Astrocyte of the cerebellum (primary cell): ENCODE results near the gene NRP1.

Experiments used
- DNase-seq: peaks from one replicate; pipeline ENCODE4 v3.0.0-alpha.2; 2011; ENCODE audit warnings: low read depth
- H3K4me3 ChIP-seq: 2 replicates; pipeline ENCODE4 v1.5.1; 2011; ENCODE audit warnings: mild to moderate bottlenecking, low read depth, low read length, moderate library complexity
- in situ Hi-C: cut with HindIII; loops from 2 replicates; pipeline ENCODE4 v1.10.0; 2017; ENCODE audit warnings: low sequenced_read_pairs
- TF ChIP-seq, protein P1 (sequence below): IDR thresholded peaks from 2 replicates; pipeline ENCODE4 v1.5.1; 2012; ENCODE audit warnings: low read length, low read depth, moderate library complexity, mild to moderate bottlenecking; ENCODE audit errors: missing control alignments

Gene NRP1

DNA sequence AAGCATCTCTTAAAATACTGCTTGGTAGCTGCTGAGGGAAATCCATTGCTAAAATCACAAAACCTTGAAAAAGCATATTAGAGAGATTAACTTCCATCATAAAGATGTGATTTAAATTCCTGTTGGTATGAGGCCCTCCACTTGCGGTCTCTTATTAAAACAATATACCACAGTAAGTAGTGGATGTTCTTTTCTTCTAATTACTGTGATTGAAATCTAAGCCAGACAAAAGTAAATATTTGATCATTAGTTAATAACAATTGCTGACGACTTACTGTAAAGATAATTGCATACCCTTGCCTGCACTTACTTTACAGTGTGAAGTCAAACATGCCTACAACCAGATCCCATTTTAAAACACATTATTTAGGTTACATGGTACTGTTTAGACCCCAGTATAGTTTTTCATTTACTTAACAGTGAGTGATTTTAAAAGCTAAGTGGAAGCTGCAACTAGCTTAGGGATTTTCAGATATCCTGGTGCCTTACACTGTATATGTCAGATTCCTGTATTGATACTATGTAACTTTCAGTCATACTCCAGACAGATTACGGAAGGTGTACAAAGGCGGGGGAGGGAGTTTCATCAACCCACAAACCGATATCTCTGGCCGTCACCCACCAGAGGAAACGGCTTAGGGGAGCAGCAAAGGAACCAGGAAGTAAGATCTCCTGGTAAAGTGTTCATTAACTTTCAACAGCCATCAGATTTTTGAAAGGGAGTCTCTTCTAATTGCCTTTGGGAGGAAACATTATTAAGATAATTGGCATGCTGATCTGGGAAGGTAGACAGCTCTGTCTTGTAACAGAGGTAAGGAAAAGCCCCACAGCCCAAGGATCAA is 986 bp downstream of the NRP1 start:
- H3K4me3 ChIP-seq = peak overlapping the region; percentile 83
- no peak for DNase-seq
- in situ Hi-C loops = no loop called here
- TF ChIP-seq, protein P1, sequence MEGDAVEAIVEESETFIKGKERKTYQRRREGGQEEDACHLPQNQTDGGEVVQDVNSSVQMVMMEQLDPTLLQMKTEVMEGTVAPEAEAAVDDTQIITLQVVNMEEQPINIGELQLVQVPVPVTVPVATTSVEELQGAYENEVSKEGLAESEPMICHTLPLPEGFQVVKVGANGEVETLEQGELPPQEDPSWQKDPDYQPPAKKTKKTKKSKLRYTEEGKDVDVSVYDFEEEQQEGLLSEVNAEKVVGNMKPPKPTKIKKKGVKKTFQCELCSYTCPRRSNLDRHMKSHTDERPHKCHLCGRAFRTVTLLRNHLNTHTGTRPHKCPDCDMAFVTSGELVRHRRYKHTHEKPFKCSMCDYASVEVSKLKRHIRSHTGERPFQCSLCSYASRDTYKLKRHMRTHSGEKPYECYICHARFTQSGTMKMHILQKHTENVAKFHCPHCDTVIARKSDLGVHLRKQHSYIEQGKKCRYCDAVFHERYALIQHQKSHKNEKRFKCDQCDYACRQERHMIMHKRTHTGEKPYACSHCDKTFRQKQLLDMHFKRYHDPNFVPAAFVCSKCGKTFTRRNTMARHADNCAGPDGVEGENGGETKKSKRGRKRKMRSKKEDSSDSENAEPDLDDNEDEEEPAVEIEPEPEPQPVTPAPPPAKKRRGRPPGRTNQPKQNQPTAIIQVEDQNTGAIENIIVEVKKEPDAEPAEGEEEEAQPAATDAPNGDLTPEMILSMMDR = no peak

DNA sequence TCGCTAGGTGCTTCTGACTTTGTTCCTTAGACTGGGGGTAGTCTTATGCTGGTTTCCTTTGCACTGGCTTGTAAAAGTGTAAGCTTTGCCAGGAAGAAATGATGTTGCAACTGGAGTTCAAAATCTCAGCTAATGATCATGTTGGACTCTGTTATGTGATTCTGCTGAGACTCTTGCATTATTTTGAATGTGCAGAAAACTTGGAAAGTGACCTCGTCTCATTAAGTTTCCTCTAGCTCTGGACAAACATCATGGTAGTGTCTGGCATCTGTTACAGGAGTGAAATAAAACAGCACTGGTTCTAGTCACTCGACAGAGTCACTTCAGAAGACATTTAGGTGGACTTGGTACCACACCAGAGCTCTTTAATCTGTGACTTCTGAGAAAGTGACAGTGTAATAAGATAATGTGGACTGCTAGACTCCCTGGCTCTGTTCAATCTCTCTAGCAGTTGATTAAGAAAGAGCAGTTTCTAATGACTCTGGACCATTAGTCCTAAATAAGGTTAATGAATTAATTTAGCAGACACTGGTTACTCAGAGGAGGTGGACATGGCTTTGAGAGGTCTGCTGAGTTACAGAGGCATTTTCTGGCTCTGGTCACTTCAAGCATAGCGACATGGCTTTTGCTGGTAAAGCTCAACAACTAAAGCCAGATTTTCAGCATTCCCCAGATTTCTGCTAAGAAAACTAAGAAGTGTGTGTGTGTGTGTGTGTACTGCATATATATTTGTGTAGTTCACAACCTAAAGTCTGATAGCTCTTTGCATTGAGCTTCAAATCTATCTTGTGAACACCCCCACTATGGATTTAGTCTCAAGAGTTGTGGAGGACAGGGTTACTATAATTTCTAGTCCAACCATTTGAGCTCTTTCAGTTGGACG is 2.0 kb downstream of the NRP1 start:
- in situ Hi-C loops = no loop called here
- peak overlapping the region; percentile 83 for H3K4me3 ChIP-seq
- TF ChIP-seq, protein P1 = no peak

DNA sequence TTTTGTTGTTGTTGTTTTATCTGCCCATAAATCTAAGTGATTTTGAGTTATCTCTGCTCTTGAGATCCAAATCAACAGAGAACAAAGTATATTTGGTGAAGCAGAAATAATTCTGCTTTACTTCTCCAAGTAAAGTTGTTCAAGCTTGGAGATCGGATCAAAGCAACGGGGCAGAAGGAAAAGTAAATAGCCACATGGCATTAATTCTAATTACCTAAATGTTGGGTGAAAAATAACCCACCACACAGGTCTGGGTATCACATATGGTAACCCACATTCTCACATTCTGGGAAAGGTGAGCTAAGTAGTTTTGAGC is 3.1 kb downstream of the NRP1 start:
- in situ Hi-C loops = no loop called here
- TF ChIP-seq, protein P1 = no peak
- no peak for DNase-seq
- peak overlapping the region; percentile 83 for H3K4me3 ChIP-seq

More for the DNA sequence above, 2.0 kb downstream of the NRP1 start:
- DNase-seq = no peak

DNA sequence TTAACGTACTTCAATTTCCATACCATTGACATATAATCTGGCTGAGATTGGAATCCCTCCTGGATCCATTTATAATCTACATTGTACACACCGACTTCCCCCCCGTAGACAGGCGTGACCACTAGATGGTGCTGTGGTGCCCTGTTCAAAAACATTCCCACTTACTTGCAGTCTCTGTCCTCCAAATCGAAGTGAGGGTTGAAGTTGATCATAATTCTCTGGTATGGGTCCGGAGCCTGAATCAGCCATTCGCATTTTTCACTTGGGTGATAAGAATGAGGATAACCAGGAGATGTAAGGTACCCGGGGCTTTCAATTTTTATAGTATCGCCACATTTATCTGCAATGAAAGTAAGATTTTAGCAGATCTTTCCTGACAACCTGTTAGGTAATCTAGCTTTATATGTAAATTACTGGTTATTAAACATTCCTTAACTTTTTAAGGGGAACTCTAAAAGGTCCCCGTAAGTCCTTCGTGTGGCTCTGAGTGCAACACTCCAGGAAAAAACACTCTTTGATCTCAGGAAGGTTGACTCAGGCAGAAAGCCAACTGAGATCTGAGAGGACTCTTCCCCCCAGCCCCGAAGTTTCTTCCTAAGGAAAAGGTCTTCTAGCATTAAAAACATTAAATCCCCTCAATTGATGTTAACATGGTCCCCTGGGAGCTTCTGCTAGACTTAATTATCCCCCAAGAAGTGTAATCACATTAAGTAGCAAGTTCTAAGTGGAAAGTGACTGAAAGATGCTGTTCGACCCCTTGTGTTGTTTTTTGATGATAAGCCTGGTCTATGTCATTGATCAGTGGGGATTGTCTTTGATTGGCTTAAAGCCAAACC is 3.7 kb downstream of the NRP1 start:
- DNase-seq = peak; percentile 84
- TF ChIP-seq, protein P1 = peak; percentile 94
- peak overlapping the region; percentile 83 for H3K4me3 ChIP-seq
- in situ Hi-C loops = no loop called here

DNA sequence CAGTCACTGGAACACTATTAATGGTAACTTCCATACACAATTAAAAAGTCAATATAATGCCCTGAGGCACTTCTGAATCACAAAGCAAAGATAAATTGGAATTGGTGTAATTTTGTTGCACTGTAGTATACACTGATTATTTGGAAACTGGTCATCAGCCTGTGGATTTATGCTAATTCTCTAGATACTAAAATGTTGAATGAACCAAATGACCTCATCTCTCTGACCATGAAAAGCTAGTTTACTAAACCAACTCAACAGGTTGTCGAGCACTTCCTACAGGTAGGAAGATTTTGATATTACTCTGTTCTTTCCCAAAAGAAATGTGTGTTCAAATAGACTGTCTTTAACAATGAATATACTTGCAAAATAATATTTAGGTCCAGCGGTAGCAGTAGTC is 5.3 kb downstream of the NRP1 start:
- DNase-seq = no peak
- TF ChIP-seq, protein P1 = no peak
- in situ Hi-C loops = no loop called here
- H3K4me3 ChIP-seq = no peak overlapping the region

DNA sequence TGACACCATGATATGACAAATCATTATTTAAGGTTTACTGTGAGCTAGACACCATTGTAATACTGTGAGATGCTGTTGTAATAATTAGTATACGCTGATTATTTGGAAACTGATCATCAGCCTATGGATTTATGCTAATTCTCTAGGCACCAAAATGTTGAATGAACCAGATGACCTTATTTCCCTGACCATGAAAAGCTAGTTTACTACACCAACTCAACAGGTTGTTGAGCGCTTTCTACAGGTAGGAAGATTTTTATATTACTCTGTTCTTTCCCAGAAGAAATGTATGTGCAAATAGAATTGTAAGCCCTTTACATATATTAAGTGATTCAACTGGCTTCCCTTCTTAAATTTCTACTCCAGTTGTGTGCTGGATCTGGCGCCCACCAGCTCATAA is 6.2 kb downstream of the NRP1 start:
- DNase-seq = no peak
- TF ChIP-seq, protein P1 = no peak
- H3K4me3 ChIP-seq = no peak overlapping the region
- in situ Hi-C loops = no loop called here
